ENCODE measurements around the gene PDC. TPM values are rescaled to one million over a fixed set of nuclear protein-coding genes. Genes with fewer than 3 reads are reported as not detected.

Gene PDC
- not detected for total RNA-seq

- peaks cover 8% of the 10 kb centered on the region for H3K27me3 Mint-ChIP-seq (ENCODE audit: low read depth)
- H3K36me3 Mint-ChIP-seq (ENCODE audit: insufficient read depth in 2 of 2) = no peaks in the 10 kb centered on the region
- H3K4me1 Mint-ChIP-seq (ENCODE audit: low read depth) = no peaks in the 10 kb centered on the region
- ATAC-seq (replicated peaks in 1 of 2) = no peak
- H3K9me3 Mint-ChIP-seq = no peaks in the 10 kb centered on the region
- H3K4me3 Mint-ChIP-seq = no peak within 1 kb of the TSS
- H3K27ac Mint-ChIP-seq = no peak within 1 kb of the TSS
- no peak for DNase-seq
These were observed at the start of gene PDC for GRCh38 chr1:186461014-186461413. Gene PDC (minus strand): TSS chr1:186461114. CDS start chr1:186449459, 11,655 bp downstream.

GRCh38 chr1:186503190-186503589 is 42.3 kb upstream of the PDC start:
- H3K4me1 Mint-ChIP-seq (ENCODE audit: low read depth) = no peaks in the 10 kb centered on the region
- no peaks in the 10 kb centered on the region for H3K27me3 Mint-ChIP-seq (ENCODE audit: low read depth)
- no peak overlapping the region for H3K27ac Mint-ChIP-seq
- H3K9me3 Mint-ChIP-seq = peaks cover 6 to 10% of the 10 kb centered on the region in 2 donors
- no peak for DNase-seq
- H3K36me3 Mint-ChIP-seq (ENCODE audit: insufficient read depth in 2 of 2) = peaks cover 1 to 4% of the 10 kb centered on the region in 2 donors
- no peak overlapping the region for H3K4me3 Mint-ChIP-seq
- no peak for ATAC-seq (replicated peaks in 1 of 2)

- ATAC-seq (replicated peaks in 1 of 2) = no peak
These were observed 41.2 kb upstream of the PDC start for GRCh38 chr1:186502087-186502486.

GRCh38 chr1:186500804-186501203 is 39.9 kb upstream of the PDC start:
- peaks cover 3 to 4% of the 10 kb centered on the region in 2 donors for H3K9me3 Mint-ChIP-seq

More at GRCh38 chr1:186502087-186502486, 41.2 kb upstream of the PDC start:
- no peak overlapping the region for H3K4me3 Mint-ChIP-seq
- peaks cover 6 to 7% of the 10 kb centered on the region in 2 donors for H3K9me3 Mint-ChIP-seq
- peaks cover 1 to 4% of the 10 kb centered on the region in 2 donors for H3K36me3 Mint-ChIP-seq (ENCODE audit: insufficient read depth in 2 of 2)
- no peak overlapping the region for H3K27ac Mint-ChIP-seq
- no peak for DNase-seq
- H3K27me3 Mint-ChIP-seq (ENCODE audit: low read depth) = no peaks in the 10 kb centered on the region
- no peaks in the 10 kb centered on the region for H3K4me1 Mint-ChIP-seq (ENCODE audit: low read depth)

GRCh38 chr1:186499571-186499970 is 38.7 kb upstream of the PDC start:
- ATAC-seq (replicated peaks in 1 of 2) = no peak
- Mint-ChIP-seq H3K4me1 (ENCODE audit: low read depth) (peaks cover 12% of the 10 kb centered on the region), H3K4me3 (no peak overlapping the region), H3K27me3 (ENCODE audit: low read depth) (no peaks in the 10 kb centered on the region), H3K36me3 (ENCODE audit: insufficient read depth in 2 of 2) (no peaks in the 10 kb centered on the region), H3K27ac (no peak overlapping the region), H3K9me3 (no peaks in the 10 kb centered on the region)
- no peak for DNase-seq

More at GRCh38 chr1:186500804-186501203, 39.9 kb upstream of the PDC start:
- Mint-ChIP-seq H3K36me3 (ENCODE audit: insufficient read depth in 2 of 2) (peaks cover under 1 to 1% of the 10 kb centered on the region in 2 donors), H3K4me1 (ENCODE audit: low read depth) (peaks cover 6% of the 10 kb centered on the region), H3K27ac (no peak overlapping the region), H3K27me3 (ENCODE audit: low read depth) (no peaks in the 10 kb centered on the region), H3K4me3 (no peak overlapping the region)
- ATAC-seq (replicated peaks in 1 of 2) = no peak
- DNase-seq = no peak

- H3K27ac Mint-ChIP-seq = no peak overlapping the region
- no peaks in the 10 kb centered on the region for H3K27me3 Mint-ChIP-seq (ENCODE audit: low read depth)
- peaks cover 12% of the 10 kb centered on the region for H3K4me1 Mint-ChIP-seq (ENCODE audit: low read depth)
- no peak overlapping the region for H3K4me3 Mint-ChIP-seq
- no peaks in the 10 kb centered on the region for H3K36me3 Mint-ChIP-seq (ENCODE audit: insufficient read depth in 2 of 2)
- ATAC-seq (replicated peaks in 1 of 2) (no peak), DNase-seq (no peak)
- H3K9me3 Mint-ChIP-seq = no peaks in the 10 kb centered on the region
These were observed 37.9 kb upstream of the PDC start for GRCh38 chr1:186498695-186499389.

- Mint-ChIP-seq H3K27ac (no peak overlapping the region), H3K4me3 (no peak overlapping the region), H3K9me3 (no peaks in the 10 kb centered on the region), H3K36me3 (ENCODE audit: insufficient read depth in 2 of 2) (no peaks in the 10 kb centered on the region), H3K4me1 (ENCODE audit: low read depth) (peaks cover 12% of the 10 kb centered on the region), H3K27me3 (ENCODE audit: low read depth) (no peaks in the 10 kb centered on the region)
- no peak for ATAC-seq (replicated peaks in 1 of 2)
- no peak for DNase-seq
These were observed 37.2 kb upstream of the PDC start for GRCh38 chr1:186498071-186498470.

GRCh38 chr1:186497651-186498050 is 36.7 kb upstream of the PDC start:
- ATAC-seq (replicated peaks in 1 of 2) (no peak), DNase-seq (no peak)
- Mint-ChIP-seq H3K4me1 (ENCODE audit: low read depth) (peaks cover 12% of the 10 kb centered on the region), H3K27ac (no peak overlapping the region), H3K4me3 (no peak overlapping the region), H3K36me3 (ENCODE audit: insufficient read depth in 2 of 2) (no peaks in the 10 kb centered on the region), H3K27me3 (ENCODE audit: low read depth) (no peaks in the 10 kb centered on the region), H3K9me3 (no peaks in the 10 kb centered on the region)

GRCh38 chr1:186496171-186496851 is 35.4 kb upstream of the PDC start:
- Mint-ChIP-seq H3K9me3 (no peaks in the 10 kb centered on the region), H3K27me3 (ENCODE audit: low read depth) (no peaks in the 10 kb centered on the region), H3K36me3 (ENCODE audit: insufficient read depth in 2 of 2) (no peaks in the 10 kb centered on the region), H3K27ac (no peak overlapping the region), H3K4me1 (ENCODE audit: low read depth) (peaks cover 12% of the 10 kb centered on the region), H3K4me3 (no peak overlapping the region)
- ATAC-seq (replicated peaks in 1 of 2) (peak in 1 of 2 donors; percentile 17), DNase-seq (no peak)

GRCh38 chr1:186494832-186495271 is 33.9 kb upstream of the PDC start:
- H3K27me3 Mint-ChIP-seq (ENCODE audit: low read depth) = no peaks in the 10 kb centered on the region
- peaks cover 12% of the 10 kb centered on the region for H3K4me1 Mint-ChIP-seq (ENCODE audit: low read depth)
- H3K9me3 Mint-ChIP-seq = no peaks in the 10 kb centered on the region
- ATAC-seq (replicated peaks in 1 of 2) (peak; percentile 60 to 79), DNase-seq (peak in 1 of 2 donors; percentile 10)
- no peak overlapping the region for H3K4me3 Mint-ChIP-seq
- no peak overlapping the region for H3K27ac Mint-ChIP-seq
- H3K36me3 Mint-ChIP-seq (ENCODE audit: insufficient read depth in 2 of 2) = no peaks in the 10 kb centered on the region

- Mint-ChIP-seq H3K4me1 (ENCODE audit: low read depth) (peaks cover 12% of the 10 kb centered on the region), H3K4me3 (no peak overlapping the region), H3K27ac (no peak overlapping the region), H3K9me3 (no peaks in the 10 kb centered on the region), H3K27me3 (ENCODE audit: low read depth) (no peaks in the 10 kb centered on the region), H3K36me3 (ENCODE audit: insufficient read depth in 2 of 2) (no peaks in the 10 kb centered on the region)
- DNase-seq = no peak
- ATAC-seq (replicated peaks in 1 of 2) = no peak
These were observed 31.8 kb upstream of the PDC start for GRCh38 chr1:186492531-186493291.

- Mint-ChIP-seq H3K4me1 (ENCODE audit: low read depth) (peaks cover 9% of the 10 kb centered on the region), H3K27me3 (ENCODE audit: low read depth) (no peaks in the 10 kb centered on the region), H3K36me3 (ENCODE audit: insufficient read depth in 2 of 2) (no peaks in the 10 kb centered on the region), H3K9me3 (no peaks in the 10 kb centered on the region), H3K27ac (no peak overlapping the region), H3K4me3 (no peak overlapping the region)
- DNase-seq (no peak), ATAC-seq (replicated peaks in 1 of 2) (no peak)
These were observed 30.4 kb upstream of the PDC start for GRCh38 chr1:186491336-186491735.

- Mint-ChIP-seq H3K36me3 (ENCODE audit: insufficient read depth in 2 of 2) (no peaks in the 10 kb centered on the region), H3K4me1 (ENCODE audit: low read depth) (no peaks in the 10 kb centered on the region), H3K27me3 (ENCODE audit: low read depth) (no peaks in the 10 kb centered on the region), H3K4me3 (no peak overlapping the region), H3K9me3 (no peaks in the 10 kb centered on the region), H3K27ac (no peak overlapping the region)
- DNase-seq (no peak), ATAC-seq (replicated peaks in 1 of 2) (no peak)
These were observed 26.2 kb upstream of the PDC start for GRCh38 chr1:186487163-186487562.
